GM19351 (cell line): ENCODE measurements around the gene C19orf25.
"Not testable (repeated sequence)": the region's sequence is repeated elsewhere in the genome, so short reads cannot be mapped to it uniquely, and the experiment has no call there.

Source experiments
- ATAC-seq: cut with Tn5 transposase; IDR thresholded peaks from one replicate; pipeline ENCODE4 v1.9.1; 2021; ENCODE audit warnings: mild to moderate bottlenecking, moderate library complexity; ENCODE audit not compliant: unreplicated experiment

Gene C19orf25

DNA sequence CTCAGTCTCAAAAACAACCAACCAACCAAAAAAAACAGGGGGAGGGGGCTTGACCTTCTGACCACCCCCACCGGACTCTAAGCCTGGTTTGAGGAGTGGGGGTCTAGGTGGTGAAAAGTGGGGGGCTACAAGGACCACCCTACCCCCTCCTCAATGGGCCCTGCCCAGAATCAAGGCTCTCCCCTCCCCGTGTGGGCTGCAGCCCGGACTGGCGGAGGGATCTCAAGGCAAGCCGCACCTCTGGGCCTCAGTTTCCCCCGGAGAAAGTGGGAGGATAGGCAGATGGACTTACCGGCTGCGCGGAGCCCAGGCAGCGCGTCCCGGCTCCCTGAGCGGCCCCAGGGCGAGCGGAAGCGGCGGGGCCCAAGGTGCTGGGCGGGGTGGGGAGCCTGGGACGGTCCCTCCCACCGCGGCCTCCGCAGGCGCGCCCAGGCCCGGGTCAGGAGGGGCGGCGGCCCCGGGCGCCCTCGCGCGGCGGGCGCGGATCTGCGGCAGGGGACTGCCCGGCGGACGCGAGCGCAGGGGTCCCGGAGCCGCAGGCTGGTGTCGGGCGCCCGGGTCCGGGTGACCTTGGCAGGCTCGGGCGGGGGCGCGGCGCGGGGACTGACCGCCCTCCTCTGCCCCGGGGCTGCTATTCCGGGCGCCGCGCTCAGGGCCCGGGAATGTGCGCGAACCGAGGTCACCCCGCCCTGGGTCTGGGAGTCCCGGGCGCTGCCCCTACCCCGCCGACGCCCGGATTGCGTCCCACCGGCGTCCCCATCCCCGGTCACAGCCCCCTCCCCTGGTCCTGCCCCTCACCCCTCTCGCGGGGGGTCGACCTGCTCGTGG is 33.9 kb upstream of the C19orf25 start, which contains the start of gene ADAMTSL5:
Gene ADAMTSL5, minus strand, starts transcription at position 349 of the 828 bp plus-strand sequence. CDS start 2,076 bp downstream, outside the sequence.
- ATAC-seq = no peak

DNA sequence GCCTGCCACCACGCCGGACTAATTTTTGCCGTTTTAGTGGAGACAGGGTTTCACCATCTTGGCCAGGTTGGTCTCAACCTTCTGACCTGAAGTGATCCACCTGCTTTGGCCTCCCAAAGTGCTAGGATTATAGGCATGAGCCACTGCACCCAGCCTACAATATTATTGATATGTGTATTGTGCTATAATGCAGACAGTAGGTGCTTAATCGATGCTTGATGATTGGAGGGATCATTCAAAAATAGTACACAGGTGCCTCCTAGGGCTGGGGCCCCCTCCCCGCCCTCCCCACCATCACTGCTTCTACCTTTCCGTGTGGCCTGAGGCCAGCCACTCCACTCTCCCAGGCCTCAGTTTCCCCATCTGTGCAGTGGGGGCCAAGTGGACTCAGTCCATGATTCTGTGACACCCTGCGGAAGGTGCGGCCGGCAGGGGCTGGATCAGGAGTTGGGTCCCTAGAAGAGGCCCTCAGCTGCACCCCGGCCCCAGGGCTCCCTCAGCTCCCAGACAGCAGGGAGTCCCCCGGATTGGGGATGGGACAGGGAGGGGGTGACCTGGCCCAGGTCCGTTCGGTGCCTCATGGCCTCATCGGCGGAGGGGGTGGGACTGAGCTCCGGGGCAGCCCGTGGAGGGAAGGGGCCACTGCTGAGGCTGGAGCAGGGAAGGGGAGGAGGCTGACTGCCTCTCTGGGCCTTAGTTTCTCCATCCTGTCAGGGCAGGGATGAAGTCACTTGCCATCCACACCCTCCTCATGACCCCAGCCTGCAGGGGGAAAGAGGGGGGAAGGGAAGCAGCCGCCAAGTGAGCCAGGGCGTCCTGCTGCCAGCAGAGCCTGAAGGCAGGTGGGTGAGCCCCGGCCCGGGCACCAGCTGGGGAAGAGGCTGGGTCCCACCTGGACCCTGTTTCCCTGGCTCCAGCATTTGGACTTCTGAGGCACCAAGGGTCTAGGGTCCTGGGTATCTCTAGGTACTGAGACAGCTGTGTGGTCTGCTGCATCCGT is 32.6 kb upstream of the C19orf25 start:
- no peak for ATAC-seq

- no peak for ATAC-seq
These were observed 31.8 kb upstream of the C19orf25 start for GRCh38 chr19:1510807-1511206.

- no peak for ATAC-seq
These were observed 31.4 kb upstream of the C19orf25 start for GRCh38 chr19:1510442-1510806.

GRCh38 chr19:1509602-1510441 is 30.8 kb upstream of the C19orf25 start:
- no peak for ATAC-seq

- no peak for ATAC-seq
These were observed 29.5 kb upstream of the C19orf25 start for GRCh38 chr19:1508507-1508856.

- ATAC-seq = no peak
These were observed 28.9 kb upstream of the C19orf25 start for GRCh38 chr19:1507763-1508506.

DNA sequence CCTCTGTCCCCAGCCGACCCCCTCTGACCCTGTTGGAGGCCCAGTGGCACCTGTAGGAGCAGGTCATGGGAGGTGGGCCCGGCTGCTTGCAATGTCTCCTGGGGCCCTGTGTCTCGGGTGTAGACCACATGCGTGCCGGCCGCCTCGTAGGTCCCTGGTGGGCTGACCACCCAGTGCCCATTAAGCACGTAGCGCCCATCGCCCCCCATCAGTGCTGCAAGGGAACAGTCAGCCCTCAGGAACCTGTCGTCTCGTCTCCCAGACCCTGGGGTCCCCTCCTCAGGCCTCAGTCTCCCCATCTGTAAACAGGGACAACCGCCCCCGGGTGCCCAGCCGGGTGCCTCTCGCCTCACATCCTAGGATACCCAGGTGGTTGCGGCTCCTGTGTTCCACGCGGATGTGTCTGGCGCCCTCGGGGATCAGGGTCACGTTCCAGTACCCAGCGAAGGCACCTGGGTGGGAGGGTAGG is 28.2 kb upstream of the C19orf25 start:
- no peak for ATAC-seq

DNA sequence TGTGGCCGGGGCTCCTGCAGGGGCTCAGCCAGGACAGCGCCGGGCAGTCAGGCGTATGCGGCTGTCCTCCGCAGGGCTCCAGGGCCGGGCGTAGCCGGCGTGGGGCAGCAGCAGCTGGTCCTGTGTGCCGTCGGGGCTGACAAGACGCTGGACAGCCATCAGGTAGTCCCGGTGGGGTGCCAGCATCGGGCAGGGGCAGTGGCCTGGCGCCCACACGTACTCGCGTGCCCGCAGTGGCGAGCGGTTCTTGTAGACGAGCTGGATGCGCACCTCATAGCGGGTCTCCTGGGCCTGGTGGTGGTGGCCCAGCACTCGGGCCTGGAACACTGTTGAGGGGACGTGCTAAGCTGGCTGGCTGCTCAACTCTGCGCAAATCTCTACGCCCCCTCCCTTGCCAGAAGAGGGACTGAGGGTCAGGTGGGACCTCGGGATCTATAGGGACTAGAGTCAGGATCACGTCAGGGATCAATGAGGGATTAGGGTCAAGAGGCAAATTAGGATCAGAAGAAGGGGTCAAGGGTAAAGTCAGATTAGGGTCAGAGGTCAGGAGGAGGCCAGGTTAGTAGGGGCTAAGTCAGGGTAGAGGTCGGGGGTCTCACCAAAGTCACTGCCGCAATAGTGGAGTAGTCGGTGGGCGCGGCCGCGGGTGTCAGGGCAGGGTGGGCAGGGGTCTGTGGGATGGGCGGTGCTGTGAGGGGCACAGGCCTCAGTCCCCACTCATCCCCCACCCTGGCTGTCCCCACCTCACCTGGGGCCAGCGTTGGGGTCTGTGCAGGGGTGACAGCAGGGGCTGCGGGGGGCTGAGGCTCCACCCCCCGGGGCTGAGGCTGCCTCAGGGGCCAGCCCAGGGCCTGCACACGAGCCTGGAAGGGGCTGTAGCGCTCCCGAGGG is 27.2 kb upstream of the C19orf25 start:
- ATAC-seq = no peak

DNA sequence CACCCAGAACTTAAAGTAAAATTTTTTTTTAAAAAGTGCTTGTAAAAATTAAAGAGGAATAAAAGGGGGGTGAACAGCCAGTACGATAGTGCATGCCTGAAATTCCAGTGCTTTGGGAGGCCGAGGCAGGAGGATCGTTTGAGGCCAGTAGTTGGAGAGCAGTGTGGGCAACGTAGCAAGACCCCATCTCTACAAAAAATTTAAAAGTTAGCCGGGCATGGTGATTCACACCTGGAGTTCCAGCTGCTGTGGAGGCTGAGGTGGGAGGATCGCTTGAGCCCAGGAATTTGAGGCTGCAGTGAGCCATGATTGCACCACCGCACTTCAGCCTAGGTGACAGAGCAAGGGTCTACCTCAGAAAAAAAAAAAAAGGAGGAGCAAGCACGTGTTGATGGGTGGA is 26.0 kb upstream of the C19orf25 start:
- no peak for ATAC-seq

- no peak for ATAC-seq
These were observed 25.1 kb upstream of the C19orf25 start for GRCh38 chr19:1503925-1504773.

- ATAC-seq = no peak
These were observed 24.3 kb upstream of the C19orf25 start for GRCh38 chr19:1503089-1503924.

DNA sequence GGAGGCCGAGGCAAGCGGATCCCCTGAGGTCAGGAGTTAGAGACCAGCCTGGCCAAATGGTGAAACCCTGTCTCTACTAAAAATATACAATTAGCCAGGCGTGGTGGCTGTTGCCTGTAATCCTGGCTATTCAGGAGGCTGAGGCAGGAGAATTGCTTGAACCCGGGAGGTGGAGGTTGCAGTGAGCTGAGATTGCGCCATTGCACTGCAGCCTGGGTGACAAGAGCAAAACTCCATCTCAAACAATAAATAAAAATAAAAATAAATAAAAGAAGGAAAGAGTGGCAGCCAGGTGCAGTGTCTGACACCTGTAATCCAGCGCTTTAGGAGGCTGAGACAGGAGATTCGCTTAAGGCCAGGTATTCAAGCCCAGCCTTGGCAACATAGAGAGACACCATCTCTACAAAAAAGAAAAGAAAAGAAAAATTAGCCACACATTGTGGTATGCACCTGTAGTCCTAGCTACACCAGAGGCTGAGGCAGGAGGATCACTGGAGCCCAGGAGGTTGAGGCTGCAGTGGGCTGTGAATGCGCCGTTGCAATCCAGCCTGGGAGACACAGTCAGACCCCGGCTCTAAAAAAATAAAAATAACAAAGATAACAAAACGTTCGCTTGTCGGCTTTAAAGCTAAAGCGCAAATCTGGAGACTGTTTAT is 23.5 kb upstream of the C19orf25 start:
- no peak for ATAC-seq

DNA sequence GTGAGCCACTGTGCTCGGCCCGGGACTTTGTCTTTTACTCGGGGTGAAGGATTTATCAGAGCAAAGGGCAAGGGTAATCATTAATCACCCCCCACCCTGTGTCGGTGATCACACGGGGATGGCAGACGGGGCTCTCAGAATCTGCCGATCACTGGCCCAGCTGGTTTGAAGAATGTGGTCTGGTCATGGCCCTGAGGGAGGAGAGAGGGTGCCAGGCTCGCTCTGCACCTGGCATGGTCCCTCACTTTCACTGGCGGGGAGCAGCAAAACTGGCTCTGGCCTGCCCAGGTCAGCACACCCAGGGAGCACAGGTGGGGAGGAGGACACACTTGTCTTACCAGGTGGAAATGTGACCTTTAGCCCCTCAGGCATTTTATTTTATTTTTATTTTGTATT is 22.2 kb upstream of the C19orf25 start:
- ATAC-seq = no peak

DNA sequence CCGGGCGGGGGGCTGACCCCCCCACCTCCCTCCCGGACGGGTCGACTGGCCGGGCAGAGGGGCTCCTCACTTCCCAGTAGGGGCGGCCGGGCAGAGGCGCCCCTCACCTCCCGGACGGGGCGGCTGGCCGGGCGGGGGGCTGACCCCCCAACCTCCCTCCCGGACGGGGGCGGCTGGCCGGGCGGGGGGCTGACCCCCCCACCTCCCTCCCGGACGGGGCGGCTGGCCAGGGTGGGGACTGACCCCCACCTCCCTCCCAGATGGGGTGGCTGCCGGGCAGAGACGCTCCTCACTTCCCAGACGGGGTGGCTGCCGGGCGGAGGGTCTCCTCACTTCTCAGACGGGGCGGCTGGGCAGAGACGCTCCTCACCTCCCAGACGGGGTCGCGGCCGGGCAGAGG is 20.2 kb upstream of the C19orf25 start:
- not testable (repeated sequence) for ATAC-seq

GRCh38 chr19:1497578-1498235 is 18.7 kb upstream of the C19orf25 start:
- ATAC-seq = no peak
